HG02571 (cell line): ENCODE measurements around the gene PPIB.

Experiments
- ATAC-seq: cut with Tn5 transposase; IDR thresholded peaks from one replicate; pipeline ENCODE4 v1.9.1; 2021; ENCODE audit warnings: mild to moderate bottlenecking, moderate library complexity; ENCODE audit not compliant: unreplicated experiment

PPIB gene

DNA sequence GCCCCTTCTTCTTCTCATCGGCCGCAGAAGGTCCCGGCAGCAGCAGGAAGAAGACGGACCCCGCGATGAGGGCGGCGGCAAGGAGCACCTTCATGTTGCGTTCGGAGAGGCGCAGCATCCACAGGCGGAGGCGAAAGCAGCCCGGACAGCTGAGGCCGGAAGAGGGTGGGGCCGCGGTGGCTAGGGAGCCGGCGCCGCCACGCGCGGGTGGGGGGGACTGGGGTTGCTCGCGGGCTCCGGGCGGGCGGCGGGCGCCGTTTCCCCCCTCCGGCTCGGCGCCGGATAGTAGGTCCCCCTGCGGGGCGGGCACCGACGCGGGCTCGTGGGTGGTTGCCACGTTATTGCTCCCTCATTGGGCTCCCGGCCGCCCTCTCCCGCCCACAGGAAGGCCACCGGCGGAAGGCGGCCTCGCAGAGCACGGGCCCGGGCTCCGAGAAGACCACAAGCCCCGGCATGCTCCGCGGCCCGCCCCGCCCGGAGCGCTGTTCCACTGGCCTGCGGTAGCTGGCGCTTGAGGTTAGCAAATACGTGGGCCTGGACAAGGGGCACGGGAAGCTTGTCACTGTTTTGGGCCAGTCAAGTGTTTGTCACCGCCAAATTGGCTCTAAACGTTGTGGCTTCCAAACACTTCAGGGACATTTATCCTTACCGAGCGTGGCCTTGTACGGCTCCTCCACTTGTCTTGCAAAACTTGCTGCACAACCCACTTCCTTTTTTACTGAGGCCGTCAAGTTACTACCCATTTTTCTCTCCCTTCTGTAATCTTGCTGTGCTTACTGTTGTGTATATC lies at the start of gene PPIB:
PPIB (minus strand) TSS at position 154 of the 790 bp plus-strand sequence; CDS start at position 118, 36 bp downstream.
- ATAC-seq = peak; percentile 88

DNA sequence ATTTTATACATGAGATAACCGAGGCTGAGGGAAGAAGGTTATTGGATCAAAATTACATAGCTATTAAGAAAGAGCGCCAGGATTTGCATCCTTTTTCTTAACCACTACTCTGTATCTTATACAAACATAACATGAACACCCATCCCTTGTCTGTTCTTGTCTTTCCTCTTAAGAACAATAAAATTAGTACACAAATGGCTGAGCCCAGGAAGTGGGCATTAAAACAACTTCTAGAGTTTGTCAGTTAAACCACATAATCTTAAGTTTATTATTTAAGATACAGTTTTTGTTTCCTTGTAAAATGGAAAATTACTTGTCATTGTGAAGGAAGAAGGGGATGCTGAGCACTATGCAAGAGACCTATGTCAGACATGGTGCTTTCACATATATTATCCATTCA lies 48.9 kb upstream of the PPIB start:
- no peak for ATAC-seq

DNA sequence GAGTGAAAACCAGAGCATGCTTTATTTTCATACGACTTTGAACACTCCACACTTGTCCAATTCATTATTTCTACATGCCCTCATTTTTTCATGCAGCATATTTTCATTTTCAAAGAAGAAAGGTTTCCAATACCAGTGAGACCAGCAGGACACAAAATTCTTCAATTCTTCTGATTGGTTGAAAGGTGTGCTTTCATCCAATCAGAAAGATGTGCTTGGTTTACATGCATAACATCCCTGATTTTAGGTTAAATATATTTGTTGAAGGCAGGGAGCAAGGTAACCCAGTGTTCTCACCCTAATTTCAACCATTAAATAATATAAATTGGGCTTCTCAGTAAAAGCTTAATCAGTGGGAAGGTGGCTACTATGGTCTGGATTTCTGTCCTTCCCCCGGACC lies 47.5 kb upstream of the PPIB start:
- no peak for ATAC-seq

DNA sequence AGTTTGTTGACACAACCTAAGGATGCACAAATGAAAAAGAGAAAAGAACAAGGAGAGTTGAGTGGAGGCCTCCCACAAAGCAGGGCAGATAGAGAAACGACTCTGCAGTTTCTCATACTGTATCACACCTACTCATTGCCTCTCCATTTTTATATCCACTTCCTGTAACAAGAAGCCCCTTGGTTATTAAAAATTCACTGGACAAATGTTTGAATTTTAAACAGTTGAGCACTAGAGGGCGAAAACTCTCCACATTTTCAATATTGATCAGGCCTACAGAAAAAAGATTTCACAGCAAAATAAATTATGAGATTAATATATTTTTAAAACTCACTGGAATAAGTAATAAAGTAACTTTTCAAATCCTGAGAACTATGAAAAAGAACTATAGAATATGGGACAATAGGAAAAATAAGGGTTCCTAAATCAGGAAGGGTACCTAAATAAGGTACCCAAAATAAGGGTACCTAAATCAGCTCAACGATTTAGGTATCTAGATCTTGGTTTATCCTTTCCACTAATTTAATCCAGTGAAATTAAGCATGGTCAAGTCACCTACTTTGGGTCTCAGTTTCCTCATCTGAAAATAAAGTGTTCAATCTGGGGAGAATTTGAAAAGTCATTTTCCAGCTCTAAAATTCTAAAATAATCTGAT lies 47.0 kb upstream of the PPIB start:
- ATAC-seq = no peak

DNA sequence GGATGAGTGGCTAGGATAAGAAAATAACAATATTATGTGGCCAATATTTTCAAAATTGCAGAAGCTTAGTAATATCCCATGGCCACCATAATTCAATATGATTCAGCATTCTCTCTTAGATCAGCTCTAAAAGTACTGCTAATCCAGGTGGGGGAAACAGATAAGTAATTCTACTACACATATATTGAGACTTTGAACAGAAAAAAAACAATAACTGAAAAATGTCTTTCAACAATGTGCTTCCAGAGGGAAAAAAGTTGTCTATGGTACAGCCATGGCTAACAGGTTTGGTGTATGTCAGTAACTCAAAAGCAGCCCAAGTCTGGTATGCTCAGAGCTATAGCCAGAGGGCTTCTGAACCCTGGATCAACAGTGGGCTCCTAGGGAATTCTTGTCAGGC lies 42.4 kb upstream of the PPIB start:
- ATAC-seq = no peak

DNA sequence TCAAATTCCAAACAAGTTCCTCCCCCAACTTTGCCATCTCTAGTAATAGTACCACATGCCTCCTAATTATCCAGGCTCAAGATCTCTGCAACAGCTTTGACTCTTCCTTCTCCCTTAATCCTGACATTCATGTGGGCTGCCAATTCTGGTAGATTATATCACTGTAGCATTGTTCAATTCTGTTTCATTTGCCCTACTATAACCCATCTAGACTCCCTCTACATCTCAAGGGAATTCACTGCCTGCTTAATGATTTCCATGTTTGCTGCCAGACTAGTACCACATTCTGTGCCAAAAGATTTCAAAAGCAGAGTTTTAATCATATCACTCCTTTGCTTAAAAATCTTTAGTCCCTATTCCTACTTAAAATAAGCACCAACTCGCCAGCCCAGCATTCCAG lies 34.6 kb upstream of the PPIB start:
- ATAC-seq = no peak

DNA sequence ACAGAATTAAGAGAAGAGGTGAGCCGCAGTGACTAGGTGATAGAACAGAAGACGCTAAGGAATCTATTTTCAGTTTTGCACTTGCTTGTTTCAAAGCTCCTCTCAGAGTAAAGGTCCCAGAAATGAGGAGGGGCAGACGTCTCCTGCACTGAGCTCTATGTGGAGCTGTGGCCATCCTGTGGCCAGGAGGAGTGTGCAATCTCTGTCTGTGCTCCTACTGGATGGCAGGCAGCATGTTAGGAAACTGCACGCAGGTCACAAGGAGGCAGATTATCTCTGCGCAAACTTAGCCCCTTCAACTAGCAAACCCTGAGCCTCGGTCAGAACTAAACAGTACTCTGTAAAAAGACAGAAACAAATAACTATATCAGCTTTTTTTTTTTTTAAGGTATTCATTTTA lies 31.1 kb upstream of the PPIB start:
- ATAC-seq = no peak

DNA sequence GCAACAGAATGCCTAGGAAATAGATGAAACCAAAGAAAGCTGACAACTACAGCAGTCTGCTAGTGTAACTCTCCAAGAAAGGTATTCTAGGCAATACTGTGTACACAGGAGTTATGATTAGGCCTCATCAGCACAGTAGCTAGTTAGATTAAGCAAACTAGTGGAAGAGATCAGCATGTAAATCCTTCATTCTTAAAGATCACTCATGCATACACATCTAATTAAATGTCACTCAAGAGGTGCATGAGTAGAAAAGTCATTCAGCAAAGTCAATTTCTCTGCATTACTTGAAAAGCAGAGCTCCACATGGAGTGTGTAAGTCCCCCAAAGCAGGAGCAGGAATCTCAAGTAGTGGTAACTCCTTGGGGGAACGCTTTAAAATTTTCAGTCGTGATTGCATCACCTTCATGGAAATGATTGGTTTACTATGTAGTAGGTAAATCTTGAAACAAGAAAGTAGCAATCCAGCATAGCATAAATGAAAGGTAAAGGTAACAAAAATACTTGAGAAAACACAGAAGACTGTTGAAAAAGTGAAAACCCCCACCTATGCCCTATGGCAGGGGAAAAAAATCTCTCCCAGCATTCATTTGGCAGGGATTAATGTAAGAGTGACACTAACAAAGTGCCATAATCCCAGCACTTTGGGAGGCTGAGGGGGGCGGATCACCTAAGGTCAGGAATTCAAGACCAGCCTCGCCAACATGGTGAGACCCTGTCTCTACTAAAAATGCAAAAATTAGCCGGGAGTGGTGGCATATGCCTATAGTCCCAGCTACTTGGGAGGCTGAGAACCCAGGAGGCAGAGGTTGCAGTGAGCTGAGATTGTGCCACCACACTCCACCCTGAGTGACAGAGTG lies 29.4 kb upstream of the PPIB start:
- no peak for ATAC-seq

DNA sequence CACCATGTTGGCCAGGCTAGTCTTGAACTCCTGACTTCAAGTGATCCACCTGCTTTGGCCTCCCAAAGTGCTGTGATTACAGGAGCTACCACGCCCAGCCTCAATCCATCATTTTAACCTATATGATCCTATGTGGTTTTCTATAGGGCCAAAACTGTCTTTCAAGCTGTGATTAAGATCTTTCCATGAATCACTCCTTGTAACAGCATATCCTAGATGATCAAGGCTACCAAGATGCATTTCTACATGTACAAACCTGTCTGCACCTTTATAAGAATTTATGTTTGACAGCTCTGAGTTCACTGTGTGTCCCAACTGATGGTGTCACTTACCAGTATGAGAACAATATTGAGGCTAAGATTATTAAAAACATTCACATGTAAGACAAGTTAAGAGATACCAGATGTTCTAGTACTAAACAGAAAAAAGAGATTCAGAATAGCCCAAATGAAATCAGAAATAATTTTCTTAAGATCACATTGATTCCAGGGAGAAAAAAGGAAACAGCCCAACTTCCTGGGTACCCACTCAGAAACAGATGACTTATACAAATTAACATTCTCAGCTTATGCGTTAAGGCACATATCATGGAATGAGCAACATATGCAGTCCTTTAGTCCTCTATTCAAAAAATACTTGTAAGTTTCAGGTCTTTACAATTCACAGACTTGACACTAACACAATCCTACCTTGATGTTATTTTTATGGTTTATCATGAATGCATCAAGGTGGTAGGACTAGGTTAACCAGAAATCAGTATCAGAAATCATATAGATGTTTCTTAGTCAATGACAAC lies 24.8 kb upstream of the PPIB start:
- ATAC-seq = no peak

DNA sequence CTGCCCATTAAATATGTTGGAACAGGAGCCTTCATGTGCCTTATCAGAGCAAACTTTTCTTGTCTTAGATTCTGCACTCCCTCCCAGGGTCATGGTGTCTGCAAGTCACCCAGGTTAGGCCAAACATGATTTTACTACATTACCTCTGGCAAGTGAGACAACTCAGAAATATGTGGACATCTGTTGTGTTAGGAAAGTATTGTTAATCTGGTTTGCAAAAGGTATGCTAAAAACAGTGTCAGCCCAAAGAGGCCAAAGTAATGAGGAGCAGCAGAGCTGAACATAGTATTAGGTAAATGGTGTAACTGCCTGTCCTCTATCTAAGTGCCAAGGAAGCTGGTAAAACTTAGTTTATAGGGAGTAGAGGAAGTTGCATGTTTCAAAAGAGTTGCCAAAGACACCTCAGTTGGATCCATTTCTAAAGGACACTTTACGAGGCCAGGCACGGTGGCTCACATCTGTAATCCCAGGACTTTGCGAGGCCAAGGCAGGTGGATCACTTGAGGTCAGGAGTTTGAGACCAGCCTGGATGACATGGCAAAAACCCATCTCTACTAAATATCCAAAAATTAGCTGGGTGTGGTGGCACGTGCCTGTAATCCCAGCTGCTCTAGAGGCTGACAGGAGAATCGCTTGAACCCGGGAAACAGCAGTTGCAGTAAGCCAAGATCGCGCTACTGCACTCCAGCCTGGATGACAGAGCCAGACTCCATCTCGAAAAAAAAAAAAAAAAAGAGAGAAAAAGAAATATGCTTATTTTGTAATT lies 22.5 kb upstream of the PPIB start:
- no peak for ATAC-seq

DNA sequence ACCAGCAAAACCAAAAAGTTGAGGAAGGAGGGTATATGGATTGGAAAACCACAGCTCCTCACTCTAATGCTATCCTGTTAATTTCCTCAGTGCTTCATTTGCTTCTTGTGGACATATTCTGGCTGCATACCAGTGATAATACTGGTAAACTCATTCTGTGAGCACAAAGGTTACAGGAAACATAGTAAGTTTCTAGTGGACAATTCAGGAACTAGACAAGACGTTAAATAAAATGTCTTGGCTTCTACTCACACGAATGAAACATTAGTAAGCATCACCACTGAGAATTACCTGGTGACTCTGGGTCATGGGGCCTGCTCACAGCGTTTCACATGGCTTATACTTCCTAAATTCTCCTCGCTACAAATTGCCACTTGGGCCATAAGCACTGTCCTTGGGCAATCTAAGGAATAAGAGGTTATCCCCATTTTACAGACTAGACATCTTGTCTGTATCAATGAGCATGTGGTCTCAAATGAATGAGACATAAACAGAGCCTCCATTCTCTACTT lies 20.1 kb upstream of the PPIB start:
- no peak for ATAC-seq

DNA sequence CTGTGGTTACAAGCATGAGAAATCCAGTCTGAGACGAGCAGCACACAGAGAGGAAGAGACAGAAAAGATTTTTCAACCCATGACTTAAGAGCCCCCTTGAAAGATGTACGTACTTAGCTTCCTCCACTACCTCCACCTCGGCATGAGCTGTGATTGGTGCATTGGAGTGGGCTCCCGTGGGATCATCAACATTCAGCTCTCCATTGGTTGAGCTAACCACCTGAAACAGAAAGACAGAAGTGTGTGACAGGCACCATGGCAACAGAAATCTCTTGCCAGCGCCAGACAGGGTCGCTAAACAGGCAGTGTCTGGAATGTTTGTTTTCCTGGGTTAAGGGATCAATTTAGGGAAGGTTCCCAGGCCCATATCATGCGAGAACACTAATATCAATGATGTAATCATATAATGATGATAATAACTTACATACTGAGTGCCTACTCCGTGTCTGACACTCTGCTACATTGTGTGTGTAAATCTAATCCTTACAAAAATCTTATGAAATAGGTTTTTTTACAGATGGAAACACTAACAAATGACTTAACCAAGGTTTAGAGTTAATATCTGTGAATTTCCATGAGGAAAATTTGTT lies 17.5 kb upstream of the PPIB start:
- ATAC-seq = no peak

DNA sequence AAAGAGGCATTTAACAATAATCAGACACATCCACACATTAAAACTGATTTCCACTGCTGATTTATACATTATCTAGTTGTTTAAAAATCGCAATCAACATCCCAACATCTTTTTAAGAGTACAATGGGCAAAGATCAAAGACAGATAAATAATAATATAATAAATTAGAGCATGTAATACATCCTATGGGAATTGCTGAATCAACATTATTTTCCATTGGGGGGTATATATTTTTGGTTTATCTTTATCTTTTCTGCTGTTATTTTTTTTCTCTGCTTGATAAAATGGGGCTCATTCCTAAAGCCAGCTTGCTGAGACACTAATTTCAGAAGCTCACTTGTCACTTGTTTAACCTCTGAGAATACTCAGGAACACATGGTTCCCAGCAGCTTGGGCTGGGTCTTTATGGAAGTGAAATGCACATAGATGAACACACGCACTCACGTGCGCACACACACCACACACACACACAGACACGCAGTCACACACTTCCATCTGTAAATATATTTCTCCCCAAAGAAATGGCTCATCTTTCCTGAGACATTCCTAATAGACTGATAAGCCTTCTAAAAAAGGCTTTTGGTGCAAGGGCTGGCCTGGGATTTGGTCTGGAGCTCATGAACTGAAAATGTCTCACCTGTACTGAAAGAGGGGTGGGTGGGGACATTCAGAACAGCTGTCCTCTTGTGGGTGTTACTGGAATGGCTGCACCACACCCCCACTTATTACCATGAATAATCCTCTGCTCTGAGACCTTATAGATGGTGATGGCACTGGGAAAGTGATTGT lies 3.5 kb upstream of the PPIB start:
- no peak for ATAC-seq

DNA sequence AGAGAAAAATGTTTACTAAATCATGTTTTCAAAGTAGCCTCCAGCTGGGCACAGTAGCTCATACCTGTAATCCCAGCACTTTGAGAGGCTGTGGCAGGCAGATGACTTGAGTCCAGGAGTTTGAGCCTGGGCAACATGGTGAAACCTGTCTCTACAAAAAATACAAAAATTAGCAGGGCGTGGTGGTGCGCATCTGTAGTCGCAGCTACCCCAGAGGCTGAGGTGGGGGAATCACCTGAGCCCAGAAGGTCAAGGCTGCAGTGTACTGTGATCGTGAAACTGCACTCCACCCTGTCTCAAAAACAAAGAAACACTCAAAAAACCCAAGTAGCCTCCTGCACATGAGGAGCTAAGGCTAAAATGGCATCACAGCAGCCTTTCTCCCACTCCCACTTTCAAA lies 1.6 kb upstream of the PPIB start:
- no peak for ATAC-seq

DNA sequence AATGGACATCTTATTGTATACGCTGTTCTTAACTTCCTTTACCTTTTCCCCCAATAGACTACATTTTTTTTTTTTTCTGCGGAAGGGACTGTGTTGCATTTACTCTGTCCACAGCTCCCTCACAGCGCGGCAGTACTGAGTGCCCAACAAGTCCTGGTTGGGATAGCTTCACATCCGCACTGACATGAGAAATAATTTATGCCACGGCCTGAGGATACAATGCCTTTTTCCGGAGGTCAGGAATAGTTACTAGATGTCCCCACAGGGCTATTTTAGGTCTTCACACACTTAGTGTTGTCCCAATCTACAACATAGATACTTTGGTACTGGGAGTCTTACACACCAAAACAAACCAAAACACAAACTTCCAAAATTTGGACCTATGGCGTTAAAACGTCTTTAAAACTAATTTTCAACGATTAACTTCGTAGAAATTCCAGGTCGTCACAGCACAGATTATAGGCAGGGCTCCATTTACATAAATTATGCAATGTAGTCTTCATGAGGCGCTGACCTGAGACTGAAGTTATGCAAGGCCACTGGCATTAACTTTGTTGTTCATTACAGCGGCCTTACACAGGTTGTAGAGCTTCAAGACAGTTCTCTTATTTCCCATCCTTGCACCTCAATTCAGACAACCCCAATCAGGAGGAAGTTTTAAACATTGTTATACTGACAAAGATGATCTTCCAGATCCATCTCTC lies 989 bp upstream of the PPIB start:
- ATAC-seq = peak; percentile 2

DNA sequence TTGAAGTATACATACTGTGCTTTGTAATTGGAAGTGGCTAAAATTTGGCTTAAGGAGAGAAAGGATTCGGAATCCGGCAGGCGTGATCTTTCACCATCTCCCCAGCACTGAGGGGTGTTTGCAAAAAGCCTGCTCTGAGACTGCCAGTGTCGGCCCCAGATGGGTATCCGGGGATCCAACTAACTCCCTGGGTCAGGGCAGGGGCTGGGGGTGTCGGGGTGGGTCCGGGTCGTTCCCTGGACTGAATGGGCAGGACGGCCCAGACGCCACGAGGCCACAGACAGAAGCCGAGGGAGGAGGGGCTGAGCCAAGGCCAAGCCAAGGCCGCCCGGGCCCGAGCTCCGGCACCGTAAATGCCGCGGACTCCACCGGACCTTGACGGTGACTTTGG lies 349 bp downstream of the PPIB start:
- peak; percentile 32 for ATAC-seq

DNA sequence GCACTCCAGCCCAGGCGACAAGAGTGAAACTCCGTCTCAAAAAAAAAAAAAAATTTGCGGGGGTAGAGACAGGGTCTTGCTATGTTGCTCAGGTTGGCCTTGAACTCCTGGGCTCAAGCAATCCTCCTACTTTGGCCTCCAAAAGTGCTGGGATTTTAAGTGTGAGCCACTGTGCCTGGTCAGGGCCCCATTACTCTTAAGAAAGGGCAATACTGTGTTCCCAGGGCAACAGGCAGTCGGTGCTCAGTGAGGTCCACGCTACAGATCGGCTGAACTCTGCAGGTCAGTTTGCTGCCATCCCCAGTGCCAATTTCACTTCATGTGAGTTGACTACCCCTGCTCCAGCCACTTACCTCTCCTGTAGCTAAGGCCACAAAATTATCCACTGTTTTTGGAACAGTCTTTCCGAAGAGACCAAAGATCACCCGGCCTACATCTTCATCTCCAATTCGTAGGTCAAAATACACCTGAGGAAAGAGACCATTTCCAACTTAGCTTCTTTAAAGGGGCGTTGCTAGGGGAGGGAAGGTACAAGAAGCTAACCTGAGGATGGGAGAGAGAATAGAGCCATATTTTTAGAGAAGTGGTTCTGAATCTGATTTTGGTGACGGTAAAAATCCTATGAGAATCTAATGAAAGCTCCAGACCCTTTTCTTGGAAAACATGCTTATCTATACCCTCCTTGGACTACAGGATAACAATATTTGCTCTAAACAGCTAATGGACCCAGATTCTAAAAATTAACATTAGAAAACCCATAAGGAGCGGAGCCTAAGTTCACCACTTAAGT lies 939 bp downstream of the PPIB start:
- no peak for ATAC-seq
